Neural cell (in vitro differentiated cells): ENCODE measurements around the gene METTL1. TPM values are rescaled to one million over a fixed set of nuclear protein-coding genes. Genes with fewer than 3 reads are reported as not detected.

Experiments
- H2AFZ ChIP-seq: fragments of 200-600, 300-800 bp; sonication (generic), shearing (Covaris generic); 2 replicates; pipeline ENCODE4 v1.6.0; 2014; ENCODE audit warnings: low read depth, mild to moderate bottlenecking, antibody characterized with exemption, low read length, moderate library complexity
- H3F3A ChIP-seq: fragments of 200-600 bp; shearing (Covaris generic); 2 replicates; pipeline ENCODE4 v1.6.1; 2016; ENCODE audit warnings: mild to moderate bottlenecking, moderate library complexity, mixed read lengths, antibody characterized with exemption, low read length; ENCODE audit not compliant: insufficient read depth, poor library complexity, severe bottlenecking
- H3K27ac ChIP-seq: fragments of 200-600, 300-800 bp; sonication (generic), shearing (Covaris generic); 2 replicates; pipeline ENCODE4 v1.5.1; 2014; ENCODE audit warnings: mild to moderate bottlenecking, low read length, moderate library complexity
- H3K27me3 ChIP-seq: fragments of 300-800, 200-600 bp; sonication (generic), shearing (Covaris generic); 2 replicates; pipeline ENCODE4 v1.6.0; 2014; ENCODE audit warnings: mild to moderate bottlenecking, low read depth, low read length, moderate library complexity; ENCODE audit not compliant: insufficient read depth
- H3K36me3 ChIP-seq: fragments of 300-800, 200-600 bp; sonication (generic), shearing (Covaris generic); 2 replicates; pipeline ENCODE4 v1.5.1; 2014; ENCODE audit warnings: mild to moderate bottlenecking, antibody characterized with exemption, low read length, moderate library complexity; ENCODE audit not compliant: insufficient read depth
- H3K4me2 ChIP-seq: fragments of 300-800, 200-600 bp; sonication (generic), shearing (Covaris generic); 2 replicates; pipeline ENCODE4 v1.6.0; 2014; ENCODE audit warnings: mild to moderate bottlenecking, low read length
- H3K4me3 ChIP-seq: fragments of 300-800, 200-600 bp; sonication (generic), shearing (Covaris generic); 2 replicates; pipeline ENCODE4 v1.5.1; 2014; ENCODE audit warnings: mild to moderate bottlenecking, low read length, moderate library complexity
- H3K79me2 ChIP-seq: fragments of 200-600 bp; shearing (Covaris generic); replicated peaks from 2 replicates; pipeline ENCODE4 v1.6.0; 2014; ENCODE audit warnings: mild to moderate bottlenecking, low read length, moderate library complexity; ENCODE audit not compliant: insufficient read depth
- H3K9ac ChIP-seq: fragments of 300-800, 200-600 bp; sonication (generic), shearing (Covaris generic); 2 replicates; pipeline ENCODE4 v1.6.1; 2016; ENCODE audit warnings: mild to moderate bottlenecking, low read length, mixed read lengths
- H3K9me2 ChIP-seq: fragments of 200-600 bp; shearing (Covaris generic); 2 replicates; pipeline ENCODE4 v1.6.1; 2016; ENCODE audit warnings: mild to moderate bottlenecking, low read length, mixed read lengths; ENCODE audit not compliant: insufficient read depth
- H3K9me3 ChIP-seq: fragments of 200-600, 300-800 bp; sonication (generic), shearing (Covaris generic); 2 replicates; pipeline ENCODE4 v1.6.1; 2016; ENCODE audit warnings: mild to moderate bottlenecking, mixed run types, low read length, moderate library complexity, mixed read lengths
- H4K20me1 ChIP-seq: fragments of 200-600 bp; shearing (Covaris generic); 2 replicates; pipeline ENCODE4 v1.6.1; 2016; ENCODE audit warnings: mild to moderate bottlenecking, mixed run types; ENCODE audit not compliant: insufficient read depth
- CTCF ChIP-seq: fragments of 450-650 bp; IDR thresholded peaks from 2 replicates; pipeline ENCODE4 v1.5.1; 2014; ENCODE audit warnings: antibody characterized with exemption, mild to moderate bottlenecking, moderate library complexity; ENCODE audit not compliant: poor library complexity, severe bottlenecking
- EP300 ChIP-seq: fragments of 450-650 bp; conservative IDR thresholded peaks from 2 replicates; pipeline ENCODE4 v1.6.1; 2014; ENCODE audit warnings: antibody characterized with exemption, mild to moderate bottlenecking, moderate library complexity; ENCODE audit not compliant: poor library complexity, severe bottlenecking
- EZH2 ChIP-seq: fragments of 200-600, 300-800 bp; shearing (Covaris generic), sonication (generic); IDR thresholded peaks from 2 replicates; pipeline ENCODE4 v1.6.1; 2014; ENCODE audit warnings: antibody characterized with exemption, low read length, borderline replicate concordance, mild to moderate bottlenecking; ENCODE audit not compliant: insufficient read depth, poor library complexity, severe bottlenecking
- MXI1 ChIP-seq: fragments of 450-650 bp; conservative IDR thresholded peaks from 2 replicates; pipeline ENCODE4 v1.6.1; 2014; ENCODE audit warnings: antibody characterized with exemption, mild to moderate bottlenecking; ENCODE audit not compliant: poor library complexity, severe bottlenecking
- POLR2AphosphoS5 ChIP-seq: IDR thresholded peaks from 2 replicates; pipeline ENCODE4 v1.6.1; 2012
- RAD21 ChIP-seq: fragments of 450-650 bp; conservative IDR thresholded peaks from 2 replicates; pipeline ENCODE4 v1.6.1; 2014; ENCODE audit warnings: antibody characterized with exemption, mild to moderate bottlenecking, moderate library complexity
- REST ChIP-seq: IDR thresholded peaks from 2 replicates; pipeline ENCODE4 v1.6.1; 2012; ENCODE audit warnings: borderline replicate concordance
- SMC3 ChIP-seq: fragments of 450-650 bp; conservative IDR thresholded peaks from 2 replicates; pipeline ENCODE4 v1.6.1; 2014; ENCODE audit warnings: antibody characterized with exemption, mild to moderate bottlenecking, moderate library complexity; ENCODE audit not compliant: poor library complexity
- TAF1 ChIP-seq: IDR thresholded peaks from 2 replicates; pipeline ENCODE4 v1.6.1; 2012; ENCODE audit warnings: low read depth
- polyA plus RNA-seq: library from polyadenylated mRNA; depleted of rRNA; stranded (reverse); fragments of >200 nt; gene quantifications from 2 replicates; pipeline ENCODE4 v1.2.3, GENCODE V29; 2014

METTL1 gene
- polyA plus RNA-seq, 1 donor from 2014 or later: 1.9 TPM

GRCh38 chr12:57731411-57732080 is 40.4 kb downstream of the METTL1 start:
- H3K36me3 ChIP-seq: peaks cover 20% of the 10 kb centered on the region
- H3K79me2 ChIP-seq: no peaks in the 10 kb centered on the region
- H3K4me2 ChIP-seq: no peak overlapping the region
- no peaks in the 10 kb centered on the region for H3K9me3 ChIP-seq
- TF ChIP-seq MXI1 (no peak), TAF1 (no peak), CTCF (no peak), SMC3 (no peak), EP300 (no peak), REST (no peak), POLR2AphosphoS5 (no peak), RAD21 (no peak), EZH2 (no peak)
- H4K20me1 ChIP-seq: peaks cover 9% of the 10 kb centered on the region
- H2AFZ ChIP-seq: no peak overlapping the region
- no peaks in the 10 kb centered on the region for H3K9me2 ChIP-seq
- H3K27me3 ChIP-seq: peaks cover 69% of the 10 kb centered on the region
- H3F3A ChIP-seq: no peaks in the 10 kb centered on the region
- no peak overlapping the region for H3K4me3 ChIP-seq
- no peak overlapping the region for H3K27ac ChIP-seq
- no peak overlapping the region for H3K9ac ChIP-seq

- Histone ChIP-seq H3K9ac (no peak overlapping the region), H4K20me1 (peaks cover 1% of the 10 kb centered on the region), H3K9me3 (no peaks in the 10 kb centered on the region), H2AFZ (no peak overlapping the region), H3K4me3 (no peak overlapping the region), H3K27me3 (peaks cover 68% of the 10 kb centered on the region), H3K79me2 (no peaks in the 10 kb centered on the region), H3K36me3 (peaks cover 20% of the 10 kb centered on the region), H3F3A (no peaks in the 10 kb centered on the region), H3K27ac (no peak overlapping the region), H3K9me2 (no peaks in the 10 kb centered on the region), H3K4me2 (no peak overlapping the region)
- TF ChIP-seq RAD21: no peak
- TF ChIP-seq SMC3: no peak
- no peak for TF ChIP-seq POLR2AphosphoS5
- no peak for TF ChIP-seq MXI1
- no peak for TF ChIP-seq CTCF
- no peak for TF ChIP-seq REST
- TF ChIP-seq TAF1: no peak
- TF ChIP-seq EZH2: no peak
- TF ChIP-seq EP300: no peak
These were observed 41.4 kb downstream of the METTL1 start for GRCh38 chr12:57730336-57731067.
